ENCODE data around the gene ADRB1.

Gene ADRB1

GRCh38 chr10:114026189-114027040 is 17.3 kb upstream of the ADRB1 start:
- DNase-seq = peak; percentile 31

- DNase-seq = no peak
These were observed 16.6 kb upstream of the ADRB1 start for GRCh38 chr10:114027041-114027394.

- no peak for DNase-seq
These were observed 15.7 kb upstream of the ADRB1 start for GRCh38 chr10:114027951-114028350.

- no peak for DNase-seq
These were observed 15.2 kb upstream of the ADRB1 start for GRCh38 chr10:114028425-114028824.

- no peak for DNase-seq
These were observed 14.0 kb upstream of the ADRB1 start for GRCh38 chr10:114029655-114030054.

- DNase-seq = no peak
These were observed 13.5 kb upstream of the ADRB1 start for GRCh38 chr10:114030140-114030539.

GRCh38 chr10:114031073-114031972 is 12.3 kb upstream of the ADRB1 start:
- DNase-seq = no peak

GRCh38 chr10:114033566-114033965 is 10.1 kb upstream of the ADRB1 start:
- DNase-seq = no peak

GRCh38 chr10:114034923-114035645 is 8.6 kb upstream of the ADRB1 start:
- DNase-seq = no peak

- no peak for DNase-seq
These were observed 7.9 kb upstream of the ADRB1 start for GRCh38 chr10:114035791-114036190.

- no peak for DNase-seq
These were observed 4.8 kb upstream of the ADRB1 start for GRCh38 chr10:114038819-114039218.

GRCh38 chr10:114041166-114041565 is 2.5 kb upstream of the ADRB1 start:
- DNase-seq = no peak

GRCh38 chr10:114042895-114043531 is 653 bp upstream of the ADRB1 start:
- no peak for DNase-seq

- DNase-seq = no peak
These were observed 825 bp downstream of the ADRB1 start for GRCh38 chr10:114044247-114045135.

- no peak for DNase-seq
These were observed 1.7 kb downstream of the ADRB1 start for GRCh38 chr10:114045136-114046086.

GRCh38 chr10:114046087-114046458 is 2.4 kb downstream of the ADRB1 start:
- DNase-seq = no peak

GRCh38 chr10:114048472-114048871 is 4.8 kb downstream of the ADRB1 start:
- no peak for DNase-seq

GRCh38 chr10:114051714-114052113 is 8.0 kb downstream of the ADRB1 start:
- no peak for DNase-seq

- DNase-seq = no peak
These were observed 8.6 kb downstream of the ADRB1 start for GRCh38 chr10:114052255-114052654.

- DNase-seq = no peak
These were observed 10.3 kb downstream of the ADRB1 start for GRCh38 chr10:114053946-114054345.

GRCh38 chr10:114057855-114058254 is 14.2 kb downstream of the ADRB1 start:
- DNase-seq = no peak

All from T1000 (cell line).